AG20443 (cell line): ENCODE results near the gene SP110.
"Not testable (repeated sequence)": the region's sequence is repeated elsewhere in the genome, so short reads cannot be mapped to it uniquely, and the experiment has no call there.

Experiments
- DNase-seq: peaks from one replicate; pipeline ENCODE4 v3.0.0; 2012; ENCODE audit warnings: low spot score, mixed read lengths

The SP110 gene

DNA sequence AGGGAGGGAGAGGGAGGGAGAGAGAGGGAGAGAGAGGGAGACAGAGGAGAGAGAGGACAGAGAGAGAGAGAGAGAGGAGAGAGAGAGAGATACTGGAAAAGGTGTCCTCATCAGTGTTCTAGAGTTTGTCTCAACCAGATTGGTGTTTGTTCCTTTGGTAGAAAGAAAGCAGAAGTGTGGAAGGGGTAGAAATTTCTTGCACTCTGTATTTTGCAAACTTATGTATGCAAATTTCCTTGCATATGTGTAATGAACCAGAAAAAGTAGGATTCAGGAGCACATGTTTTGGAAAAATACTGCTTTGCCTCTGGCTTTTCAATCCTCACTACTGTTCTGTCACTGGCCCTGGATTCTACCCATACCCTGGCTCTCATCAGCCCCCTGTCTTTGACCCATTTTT lies 4.7 kb upstream of the SP110 start:
- no peak for DNase-seq

DNA sequence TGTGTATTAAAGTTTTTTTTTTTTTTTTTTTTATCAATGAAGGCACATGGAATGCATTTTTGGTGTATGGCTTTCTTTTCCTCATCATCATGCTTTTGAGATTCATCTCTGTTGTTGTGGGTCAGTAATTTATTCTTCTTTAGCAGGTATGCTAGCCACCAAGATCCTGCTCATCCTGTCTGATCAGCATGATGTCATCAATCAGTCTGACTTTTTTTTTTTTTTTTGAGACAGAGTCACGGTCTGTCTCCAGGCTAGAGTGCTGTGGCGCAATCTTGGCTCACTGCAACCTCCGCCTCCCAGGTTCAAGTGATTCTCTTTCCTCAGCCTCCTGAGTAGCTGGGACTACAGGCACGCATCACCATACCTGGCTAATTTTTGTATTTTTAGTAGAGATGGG lies 3.0 kb upstream of the SP110 start:
- not testable (repeated sequence) for DNase-seq

DNA sequence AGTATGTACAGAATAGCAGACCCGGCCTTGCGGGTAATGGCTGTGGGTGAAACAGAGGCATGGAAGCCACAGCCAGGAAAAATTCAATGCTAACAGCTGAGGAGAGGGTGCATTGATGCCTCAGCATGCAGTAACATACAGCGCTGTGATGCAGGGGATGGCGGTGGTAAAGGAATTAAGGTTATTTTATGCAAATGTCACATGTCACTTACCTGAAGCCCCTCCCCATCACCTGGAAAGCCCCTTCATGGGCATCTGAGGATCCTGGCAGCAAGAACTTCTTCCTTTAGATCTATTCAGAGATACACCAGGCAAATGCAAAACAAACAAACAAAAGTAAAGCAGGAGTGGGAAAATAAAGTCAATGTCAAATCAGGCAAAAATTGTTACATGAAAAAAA lies 1.7 kb upstream of the SP110 start:
- no peak for DNase-seq

- no peak for DNase-seq
These were observed 674 bp upstream of the SP110 start for GRCh38 chr2:230220347-230220969.

DNA sequence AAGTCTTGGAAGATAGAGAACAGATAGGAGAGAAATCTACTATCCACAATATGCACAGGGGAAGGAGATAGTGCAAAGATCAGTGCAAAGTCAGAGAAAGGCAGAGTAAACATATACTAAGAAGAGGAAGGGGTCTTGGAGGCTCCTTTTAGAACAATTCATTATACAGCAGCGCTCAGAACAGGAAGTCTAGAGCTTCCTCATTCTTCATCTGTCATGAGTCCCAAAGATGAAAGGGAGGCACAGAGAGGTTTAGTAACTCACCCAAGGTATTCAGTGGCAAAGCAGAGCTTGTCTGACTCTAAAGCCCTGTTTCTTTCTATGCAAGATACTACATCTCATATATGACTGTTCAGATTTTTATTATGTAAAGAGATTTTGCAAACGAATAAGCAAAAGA lies 1.4 kb downstream of the SP110 start:
- no peak for DNase-seq

DNA sequence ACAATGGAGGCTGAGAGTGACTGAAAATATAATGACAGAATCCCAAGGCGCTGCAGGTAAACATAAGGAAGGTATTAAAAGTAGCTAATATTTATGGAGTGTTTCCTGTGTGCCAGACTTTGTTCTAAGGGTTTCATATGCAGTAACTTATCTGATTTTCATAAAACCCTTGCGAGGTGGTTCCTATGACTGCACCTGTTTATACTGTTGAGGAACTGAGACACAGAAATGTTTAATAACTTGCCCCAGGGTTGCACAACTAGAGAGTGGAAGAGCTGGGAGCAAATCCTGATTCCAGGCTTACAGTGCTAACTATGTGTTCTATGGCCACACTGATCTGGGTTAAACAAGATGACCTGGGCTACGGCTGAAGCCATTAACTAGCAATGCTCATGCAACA lies 2.4 kb downstream of the SP110 start:
- no peak for DNase-seq

GRCh38 chr2:230216489-230216888 lies 3.3 kb downstream of the SP110 start:
- DNase-seq, result no peak

GRCh38 chr2:230209422-230210051 lies 10.2 kb downstream of the SP110 start:
- DNase-seq, result no peak

DNA sequence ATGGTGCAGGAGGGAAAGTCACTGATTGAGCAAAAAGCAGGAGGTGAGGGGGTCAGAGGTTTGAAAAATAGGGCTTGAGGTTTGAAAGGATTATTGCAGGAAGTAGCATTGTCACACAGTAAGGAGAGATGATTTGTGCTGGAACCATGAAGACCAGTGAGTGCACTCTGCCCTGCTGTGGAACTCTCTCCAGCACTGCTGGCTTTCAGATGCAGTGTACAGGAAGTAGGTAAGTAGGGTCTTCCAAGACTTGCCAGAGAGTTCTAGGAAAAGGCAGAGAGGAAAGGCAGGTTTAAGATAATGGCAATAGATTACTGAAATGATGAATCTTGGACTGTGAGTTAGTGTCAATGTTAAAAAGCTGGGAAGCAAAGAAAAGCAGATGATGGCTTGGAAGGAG lies 11.2 kb downstream of the SP110 start:
- no peak for DNase-seq

- DNase-seq, result no peak
These were observed 14.1 kb downstream of the SP110 start for GRCh38 chr2:230205721-230206120.

DNA sequence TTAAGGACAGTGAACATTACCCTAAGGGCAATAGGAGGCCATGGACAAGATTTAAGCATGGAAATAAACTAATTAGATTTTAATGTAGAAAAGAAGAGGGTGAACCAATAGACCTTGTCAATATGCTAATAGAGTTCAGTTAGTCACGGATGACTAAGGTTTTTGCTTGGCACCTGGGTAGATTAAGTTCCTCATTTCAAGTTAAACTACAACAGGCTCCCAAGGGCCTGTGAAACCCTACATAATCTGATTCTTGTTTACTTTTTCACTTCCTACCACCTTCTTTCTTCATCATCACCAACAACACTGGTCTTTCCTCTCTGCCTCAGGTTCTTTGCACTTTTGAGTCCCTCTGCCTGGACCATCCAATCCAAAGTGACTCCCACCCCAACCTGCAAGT lies 14.8 kb downstream of the SP110 start:
- no peak for DNase-seq

DNA sequence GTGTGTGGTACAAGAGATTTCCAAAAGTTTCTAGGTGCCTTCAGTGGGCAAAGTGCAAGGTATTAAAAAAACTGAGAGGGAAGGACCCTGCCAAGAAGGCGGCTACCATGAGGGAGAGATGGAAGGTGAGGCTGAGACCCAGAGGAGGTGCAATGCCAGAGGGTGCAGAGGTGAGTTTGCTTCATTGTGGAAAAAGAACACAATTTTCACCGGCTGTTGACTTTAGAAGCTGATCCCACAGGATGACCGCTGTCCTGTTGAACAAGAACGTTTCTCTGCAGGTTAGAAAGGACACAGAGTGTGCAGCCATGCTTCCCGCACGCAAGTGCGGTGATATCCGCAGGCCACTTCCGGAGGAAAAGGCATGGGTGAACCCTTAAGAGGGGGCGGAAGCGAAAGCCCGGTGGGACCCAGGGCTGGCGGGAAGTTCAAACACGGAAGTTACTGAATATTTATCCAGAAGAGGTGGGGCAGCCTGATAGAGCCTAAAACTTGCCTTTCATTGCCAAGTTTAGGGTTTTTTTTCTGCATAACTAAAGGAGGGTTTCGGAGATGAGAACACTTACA lies 16.6 kb downstream of the SP110 start:
- no peak for DNase-seq

DNA sequence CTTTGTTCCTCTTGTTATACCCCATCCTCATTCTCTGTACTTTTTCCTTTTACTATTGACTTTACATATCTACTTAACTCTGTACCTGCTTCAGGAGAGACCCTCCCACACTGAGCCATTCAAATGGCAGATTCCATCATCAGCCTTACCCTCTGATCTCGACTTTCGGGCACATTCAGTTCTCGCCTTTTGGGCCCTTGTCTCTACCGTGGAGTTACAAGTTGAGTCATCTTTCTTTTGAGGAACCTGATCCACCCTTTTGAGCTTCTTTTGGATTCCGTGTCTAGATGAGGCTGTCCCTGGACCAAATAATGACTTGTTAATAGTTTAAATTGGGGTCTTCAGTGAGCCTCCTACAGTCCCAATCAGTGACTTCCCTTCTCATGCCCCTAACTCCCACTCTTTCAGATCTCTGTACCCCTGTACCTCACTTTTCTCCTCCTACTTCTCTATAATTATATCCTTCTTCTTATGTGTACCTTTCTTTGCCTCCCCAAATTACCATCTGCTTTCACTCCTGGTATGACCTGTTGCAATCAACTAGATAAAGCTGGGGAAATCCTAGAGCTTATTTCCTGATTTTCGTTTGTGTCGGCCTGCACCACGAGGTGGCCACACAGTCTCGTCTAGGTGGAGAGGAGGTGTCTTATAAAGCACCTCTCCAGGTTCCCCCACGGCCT lies 17.2 kb downstream of the SP110 start:
- no peak for DNase-seq

DNA sequence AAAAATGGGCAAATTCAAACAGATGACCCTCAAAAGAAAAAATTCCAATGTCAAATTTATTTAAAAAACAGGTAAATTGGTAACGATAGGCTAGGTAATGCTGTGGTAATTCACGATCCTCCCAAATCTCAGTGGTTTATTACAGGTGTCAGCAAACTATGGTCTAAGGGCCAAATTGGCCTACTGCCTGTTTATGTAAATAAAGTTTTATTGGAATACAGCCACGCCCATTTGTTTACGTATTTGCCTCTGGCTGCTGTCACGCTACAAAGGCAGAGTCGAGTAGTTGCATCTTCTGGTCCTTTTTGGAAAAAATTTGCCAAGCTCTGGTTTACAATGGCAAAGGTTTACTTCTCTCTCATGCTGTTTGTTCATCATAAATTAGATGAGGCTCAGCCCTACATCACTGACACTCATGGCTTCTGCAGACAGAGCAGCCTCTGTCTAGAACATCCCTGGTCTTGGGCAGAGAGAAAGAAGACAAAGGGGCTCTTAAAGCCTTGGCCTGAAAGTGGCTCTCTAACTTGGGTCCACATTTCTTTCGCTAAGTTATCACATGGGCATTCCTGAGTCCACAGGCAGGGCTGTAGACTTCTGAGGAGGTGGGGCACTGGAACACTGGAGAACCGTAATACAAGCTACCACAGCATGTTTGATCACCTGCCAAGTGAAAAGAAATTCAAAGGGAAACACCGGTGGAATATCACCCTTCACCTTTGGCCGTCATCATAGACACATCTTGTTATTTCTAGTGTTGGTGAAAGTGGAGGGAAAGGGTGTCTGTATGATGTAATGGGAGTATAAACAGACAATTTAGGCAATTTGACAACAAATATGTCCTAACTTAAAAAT lies 34.8 kb downstream of the SP110 start:
- DNase-seq, result no peak

- DNase-seq, result no peak
These were observed 38.6 kb downstream of the SP110 start for GRCh38 chr2:230181195-230181594.

- DNase-seq, result no peak
These were observed 39.9 kb downstream of the SP110 start for GRCh38 chr2:230179907-230180306.

GRCh38 chr2:230178546-230179485 lies 41.0 kb downstream of the SP110 start:
- no peak for DNase-seq

DNA sequence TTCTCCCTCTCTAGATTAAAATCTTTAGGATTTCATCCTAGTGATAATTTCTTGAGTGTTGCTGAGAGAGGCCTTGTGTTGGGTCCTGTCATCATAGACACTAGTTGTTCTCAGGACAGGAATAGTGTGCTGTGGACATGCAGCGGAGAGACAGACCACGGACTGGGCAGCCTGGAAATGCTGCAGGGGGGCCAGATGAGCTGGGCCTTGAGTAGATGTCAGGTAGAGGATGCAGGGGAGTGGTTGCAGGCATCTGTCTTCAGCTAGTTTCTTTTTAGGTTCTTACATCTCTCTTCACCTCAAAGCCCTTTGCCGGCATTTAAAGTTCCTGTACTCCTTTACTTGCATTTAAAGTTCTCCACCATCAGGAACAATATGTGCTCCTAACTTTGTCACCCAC lies 42.8 kb downstream of the SP110 start:
- no peak for DNase-seq

- no peak for DNase-seq
These were observed 45.3 kb downstream of the SP110 start for GRCh38 chr2:230174466-230174865.

DNA sequence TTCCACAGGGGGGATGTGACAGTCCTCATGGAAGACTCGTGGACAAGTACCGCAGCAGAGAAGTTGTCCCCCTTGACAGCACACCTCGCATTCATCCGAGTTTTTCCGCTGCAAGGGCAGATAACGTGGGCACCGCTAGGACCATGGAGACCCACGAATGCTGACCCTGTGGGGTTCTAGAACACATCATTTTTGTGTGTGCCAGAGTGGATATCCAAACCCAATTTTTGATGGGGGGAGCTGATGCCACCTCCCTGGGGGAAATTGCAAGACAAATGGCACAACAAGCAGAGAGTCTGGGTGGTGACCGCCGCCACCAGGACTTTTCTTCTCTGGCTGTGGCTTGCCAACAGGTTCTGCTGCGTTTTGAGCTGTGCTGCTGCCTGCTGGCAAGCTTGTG lies 46.9 kb downstream of the SP110 start:
- no peak for DNase-seq

- DNase-seq, result no peak
These were observed 47.6 kb downstream of the SP110 start for GRCh38 chr2:230172156-230172555.
